HFF-Myc (cell line): ENCODE measurements around the gene PARD3B.

Experiments used
- DNase-seq: peaks from one replicate; pipeline ENCODE4 v3.0.0-alpha.2; 2011; ENCODE audit warnings: low read depth; ENCODE audit errors: extremely low read depth
- H3K4me3 ChIP-seq: replicated peaks from 2 replicates; pipeline ENCODE4 v1.5.1; 2011; ENCODE audit warnings: low read depth, mild to moderate bottlenecking, control low read depth, low read length
- CTCF ChIP-seq: IDR thresholded peaks from 2 replicates; pipeline ENCODE4 v1.5.1; 2012; ENCODE audit warnings: mild to moderate bottlenecking, low read depth, low read length, control low read depth; ENCODE audit errors: missing control alignments

The PARD3B gene

GRCh38 chr2:204892506-204893255, 347.4 kb downstream of the PARD3B start:
- no peak for DNase-seq
- no peak overlapping the region for H3K4me3 ChIP-seq
- no peak for TF ChIP-seq CTCF

GRCh38 chr2:204896146-204896545, 350.9 kb downstream of the PARD3B start:
- H3K4me3 ChIP-seq: no peak overlapping the region
- TF ChIP-seq CTCF: no peak
- no peak for DNase-seq

- TF ChIP-seq CTCF: no peak
- no peak overlapping the region for H3K4me3 ChIP-seq
- DNase-seq: no peak
These were observed 352.3 kb downstream of the PARD3B start for GRCh38 chr2:204897561-204897960.

- TF ChIP-seq CTCF: no peak
- no peak overlapping the region for H3K4me3 ChIP-seq
- DNase-seq: no peak
These were observed 353.8 kb downstream of the PARD3B start for GRCh38 chr2:204898928-204899640.

- no peak for TF ChIP-seq CTCF
- no peak for DNase-seq
- H3K4me3 ChIP-seq: no peak overlapping the region
These were observed 354.7 kb downstream of the PARD3B start for GRCh38 chr2:204899983-204900382.

- no peak for TF ChIP-seq CTCF
- H3K4me3 ChIP-seq: no peak overlapping the region
- no peak for DNase-seq
These were observed 355.2 kb downstream of the PARD3B start for GRCh38 chr2:204900487-204900886.

GRCh38 chr2:204900910-204901309, 355.6 kb downstream of the PARD3B start:
- no peak overlapping the region for H3K4me3 ChIP-seq
- TF ChIP-seq CTCF: no peak
- DNase-seq: no peak
